Keratinocyte (primary cell): Measurements from ENCODE around the gene TAOK1. TPM values are rescaled to one million over a fixed set of nuclear protein-coding genes. Genes with fewer than 3 reads are reported as not detected.

Source experiments
- DNase-seq: peaks from one replicate; pipeline ENCODE4 v3.0.0-alpha.2; 2011; ENCODE audit warnings: low read depth, missing footprints, low spot score
- FAIRE-seq: peaks from 2 replicates; lab custom pipeline; 2011; peaks lifted over from hg19 to GRCh38; lab: Jason Lieb, UNC
- H2AFZ ChIP-seq: 2 replicates; pipeline ENCODE4 v1.6.0; 2012; ENCODE audit warnings: low read length, control low read depth, inconsistent platforms; ENCODE audit not compliant: control insufficient read depth
- H3K27ac ChIP-seq: 2 replicates; pipeline ENCODE4 v1.5.1; 2011; ENCODE audit warnings: low read length; ENCODE audit not compliant: control insufficient read depth, insufficient read depth
- H3K27me3 ChIP-seq: 3 replicates; pipeline ENCODE4 v1.6.0; 2011; ENCODE audit warnings: low read length; ENCODE audit not compliant: control insufficient read depth, insufficient read depth; ENCODE audit errors: extremely low read depth
- H3K36me3 ChIP-seq, 2 experiments: 2 replicates in 1 of 2; 3 replicates in 1 of 2; pipeline ENCODE4 v1.5.1; 2011; ENCODE audit warnings: low read length in 2 of 2, mild to moderate bottlenecking in 1 of 2; ENCODE audit not compliant: control insufficient read depth in 2 of 2, insufficient read depth in 2 of 2; ENCODE audit errors: extremely low read depth in 1 of 2
- H3K4me1 ChIP-seq: 3 replicates; pipeline ENCODE4 v1.5.1; 2011; ENCODE audit warnings: low read length; ENCODE audit not compliant: control insufficient read depth, insufficient read depth; ENCODE audit errors: extremely low read depth
- H3K4me2 ChIP-seq: 3 replicates; pipeline ENCODE4 v1.6.0; 2011; ENCODE audit warnings: low read depth, low read length; ENCODE audit not compliant: control insufficient read depth, insufficient read depth; ENCODE audit errors: extremely low read depth
- H3K4me3 ChIP-seq, 3 experiments: fragments of 200-600 bp in 1 of 3; sonication (generic) in 1 of 3; 2 replicates in 2 of 3; 3 replicates in 1 of 3; pipeline ENCODE4 v1.5.1; 2011 to 2016; ENCODE audit warnings: low read length in 3 of 3, mild to moderate bottlenecking in 3 of 3, control low read depth in 2 of 3, inconsistent platforms in 1 of 3, low read depth in 1 of 3, mixed read lengths in 1 of 3, mixed run types in 1 of 3, moderate library complexity in 1 of 3; ENCODE audit not compliant: control insufficient read depth in 2 of 3, insufficient read depth in 2 of 3; ENCODE audit errors: extremely low read depth in 1 of 3
- H3K79me2 ChIP-seq: 2 replicates; pipeline ENCODE4 v1.6.0; 2012; ENCODE audit warnings: low read length; ENCODE audit not compliant: control insufficient read depth, insufficient read depth
- H3K9ac ChIP-seq: 3 replicates; pipeline ENCODE4 v1.6.0; 2011; ENCODE audit warnings: low read length; ENCODE audit not compliant: control insufficient read depth, insufficient read depth; ENCODE audit errors: extremely low read depth
- H3K9me1 ChIP-seq: 3 replicates; pipeline ENCODE4 v1.6.0; 2011; ENCODE audit warnings: low read length; ENCODE audit not compliant: control insufficient read depth, insufficient read depth; ENCODE audit errors: extremely low read depth
- H3K9me3 ChIP-seq: 2 replicates; pipeline ENCODE4 v1.5.1; 2012; ENCODE audit warnings: low read depth, low read length; ENCODE audit not compliant: control insufficient read depth
- H4K20me1 ChIP-seq: 3 replicates; pipeline ENCODE4 v1.6.0; 2011; ENCODE audit warnings: low read length; ENCODE audit not compliant: control insufficient read depth, insufficient read depth; ENCODE audit errors: extremely low read depth
- CTCF ChIP-seq, 3 experiments: IDR thresholded peaks in 1 of 3; conservative IDR thresholded peaks in 1 of 3; optimal IDR thresholded peaks in 1 of 3; 2 replicates in 2 of 3; 3 replicates in 1 of 3; pipeline versions ENCODE3 to v1.5.1; 2011; ENCODE audit warnings: low read length in 3 of 3, mild to moderate bottlenecking in 3 of 3, moderate library complexity in 2 of 3, control low read depth in 1 of 3, inconsistent platforms in 1 of 3; ENCODE audit not compliant: insufficient read depth in 2 of 3; ENCODE audit errors: extremely low read depth in 1 of 3
- EZH2 ChIP-seq: IDR thresholded peaks from one replicate; pipeline ENCODE4 v1.6.1; 2012; ENCODE audit warnings: inconsistent platforms, mild to moderate bottlenecking, low read length, moderate library complexity
- dilution Hi-C: fragments of 300-500 bp; cut with MboI; formaldehyde crosslinking; loops from one replicate; pipeline ENCODE4 v1.7.0; 2020; ENCODE audit warnings: low sequenced_read_pairs; ENCODE audit not compliant: extremely low pct_ligation_motif_present
- polyA plus RNA-seq, 5 experiments: library from polyadenylated mRNA; depleted of rRNA in 3 of 5; stranded (reverse) in 3 of 5; stranded (forward) in 1 of 5; unstranded in 1 of 5; fragments of >200 nt; gene quantifications; 1 replicate in 1 of 5; 2 replicates in 3 of 5; 3 replicates in 1 of 5; pipeline versions ENCODE4 v1.2.1 to v1.2.3, GENCODE V29; 2011 to 2012; ENCODE audit warnings: missing spikeins in 2 of 5, low read depth in 1 of 5, low replicate concordance in 1 of 5

TAOK1 gene
- polyA plus RNA-seq, 1 donor (not counting 4 experiments of a cell fraction or from before 2014, with no cell fraction given): 26.7 TPM

- Histone ChIP-seq H3K36me3 (peaks cover 4 to 7% of the 10 kb centered on the region in 2 experiments), H4K20me1 (peaks cover 4% of the 10 kb centered on the region), H3K9me3 (no peaks in the 10 kb centered on the region), H3K27ac (no peak overlapping the region), H3K4me1 (peaks cover 8% of the 10 kb centered on the region), H2AFZ (no peak overlapping the region), H3K4me2 (no peak overlapping the region), H3K9ac (no peak overlapping the region), H3K79me2 (peaks cover 92% of the 10 kb centered on the region), H3K27me3 (no peaks in the 10 kb centered on the region), H3K4me3 (no peak overlapping the region), H3K9me1 (peaks cover 3% of the 10 kb centered on the region)
- TF ChIP-seq CTCF (optimal IDR thresholded peaks at IDR 0.05 in 1 of 3, IDR thresholded peaks at IDR 0.05 in 1 of 3, conservative IDR thresholded peaks at IDR 0.05 in 1 of 3; ENCODE audit: extremely low read depth in 1 of 3, insufficient read depth in 2 of 3, low read length in 3 of 3) (no peak), EZH2 (no peak)
- FAIRE-seq (no peak), DNase-seq (no peak)
- dilution Hi-C loops: no loop called here
Measured at GRCh38 chr17:29407856-29408255, 17.7 kb downstream of the TAOK1 start.

GRCh38 chr17:29409963-29410362 is 19.8 kb downstream of the TAOK1 start:
- dilution Hi-C loops: no loop called here
- TF ChIP-seq CTCF (optimal IDR thresholded peaks at IDR 0.05 in 1 of 3, IDR thresholded peaks at IDR 0.05 in 1 of 3, conservative IDR thresholded peaks at IDR 0.05 in 1 of 3; ENCODE audit: extremely low read depth in 1 of 3, insufficient read depth in 2 of 3, low read length in 3 of 3): no peak
- TF ChIP-seq EZH2: no peak
- no peak for FAIRE-seq

More at GRCh38 chr17:29409963-29410362, 19.8 kb downstream of the TAOK1 start:
- peaks cover 4% of the 10 kb centered on the region for H4K20me1 ChIP-seq
- no peak overlapping the region for H3K4me3 ChIP-seq
- H3K27me3 ChIP-seq: no peaks in the 10 kb centered on the region
- peaks cover 92% of the 10 kb centered on the region for H3K79me2 ChIP-seq
- peaks cover 16% of the 10 kb centered on the region for H3K4me1 ChIP-seq
- no peak overlapping the region for H3K9ac ChIP-seq
- H3K36me3 ChIP-seq: peaks cover 1 to 4% of the 10 kb centered on the region in 2 experiments
- no peak overlapping the region for H2AFZ ChIP-seq
- no peak for DNase-seq
- no peak overlapping the region for H3K4me2 ChIP-seq
- peaks cover 3% of the 10 kb centered on the region for H3K9me1 ChIP-seq
- no peak overlapping the region for H3K27ac ChIP-seq
- no peaks in the 10 kb centered on the region for H3K9me3 ChIP-seq
